Ascending aorta (tissue), 2 donors: ENCODE results near the gene RGMB. TPM values are rescaled to one million over a fixed set of nuclear protein-coding genes. Genes with fewer than 3 reads are reported as not detected.

Source experiments
- DNase-seq, 2 donors: peaks; one replicate each; pipeline ENCODE4 v3.0.0-alpha.2; 2019; ENCODE audit warnings: low spot score in 2 of 2
- H3K27ac ChIP-seq, 2 donors: fragments of 200-600 bp; sonication (generic); one replicate each; pipeline ENCODE4 v1.5.1; 2016 to 2017; ENCODE audit warnings: mild to moderate bottlenecking in 1 of 2
- H3K27me3 ChIP-seq: fragments of 200-600 bp; sonication (generic); one replicate; pipeline ENCODE4 v1.5.1; 2017
- H3K36me3 ChIP-seq, 2 donors: fragments of 200-600 bp; sonication (generic); one replicate each; pipeline ENCODE4 v1.5.1; 2016
- H3K4me1 ChIP-seq, 2 donors: fragments of 200-600 bp; sonication (generic); one replicate each; pipeline ENCODE4 v1.5.1; 2016 to 2017; ENCODE audit warnings: mild to moderate bottlenecking in 1 of 2
- H3K4me3 ChIP-seq, 2 donors: fragments of 200-600 bp; sonication (generic); one replicate each; pipeline ENCODE4 v1.5.1; 2016 to 2017; ENCODE audit warnings: mild to moderate bottlenecking in 1 of 2
- H3K9me3 ChIP-seq, 2 donors: fragments of 200-600 bp; sonication (generic); one replicate each; pipeline ENCODE4 v1.5.1; 2016
- intact Hi-C: fragments of 100-400 bp; cut with DNase I; formaldehyde crosslinking; loops from one replicate; pipeline ENCODE4 v1.15.1; 2023
- total RNA-seq: library from RNA; depleted of rRNA; stranded (reverse); fragments of >200 nt; gene quantifications from one replicate; pipeline ENCODE4 v1.1.0, GENCODE V29; 2016
- TF ChIP-seq, protein P1 (sequence below), 3 experiments: fragments of 200-600 bp in 2 of 3; fragments of 450-650 bp in 1 of 3; sonication (generic) in 2 of 3; IDR thresholded peaks; one replicate each; pipeline ENCODE4 v1.5.1; 2016 to 2019; ENCODE audit warnings: antibody characterized with exemption in 3 of 3, mild to moderate bottlenecking in 1 of 3, moderate library complexity in 1 of 3

The RGMB gene
- total RNA-seq, 1 donor from 2014 or later = 20.9 TPM

DNA sequence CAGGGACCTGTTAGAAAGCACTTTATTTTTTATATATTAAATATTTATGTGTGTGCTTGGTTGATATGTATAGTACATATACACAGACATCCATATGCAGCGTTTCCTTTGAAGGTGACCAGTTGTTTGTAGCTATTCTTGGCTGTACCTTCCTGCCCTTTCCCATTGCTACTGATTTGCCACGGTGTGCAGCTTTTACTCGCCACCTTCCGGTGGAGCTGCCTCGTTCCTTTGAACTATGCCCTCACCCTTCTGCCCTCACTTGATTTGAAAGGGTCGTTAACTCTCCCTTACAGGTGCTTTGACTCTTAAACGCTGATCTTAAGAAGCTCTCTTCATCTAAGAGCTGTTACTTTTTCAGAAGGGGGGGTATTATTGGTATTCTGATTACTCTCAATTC, 20.5 kb downstream of the RGMB start:
- TF ChIP-seq, protein P1, sequence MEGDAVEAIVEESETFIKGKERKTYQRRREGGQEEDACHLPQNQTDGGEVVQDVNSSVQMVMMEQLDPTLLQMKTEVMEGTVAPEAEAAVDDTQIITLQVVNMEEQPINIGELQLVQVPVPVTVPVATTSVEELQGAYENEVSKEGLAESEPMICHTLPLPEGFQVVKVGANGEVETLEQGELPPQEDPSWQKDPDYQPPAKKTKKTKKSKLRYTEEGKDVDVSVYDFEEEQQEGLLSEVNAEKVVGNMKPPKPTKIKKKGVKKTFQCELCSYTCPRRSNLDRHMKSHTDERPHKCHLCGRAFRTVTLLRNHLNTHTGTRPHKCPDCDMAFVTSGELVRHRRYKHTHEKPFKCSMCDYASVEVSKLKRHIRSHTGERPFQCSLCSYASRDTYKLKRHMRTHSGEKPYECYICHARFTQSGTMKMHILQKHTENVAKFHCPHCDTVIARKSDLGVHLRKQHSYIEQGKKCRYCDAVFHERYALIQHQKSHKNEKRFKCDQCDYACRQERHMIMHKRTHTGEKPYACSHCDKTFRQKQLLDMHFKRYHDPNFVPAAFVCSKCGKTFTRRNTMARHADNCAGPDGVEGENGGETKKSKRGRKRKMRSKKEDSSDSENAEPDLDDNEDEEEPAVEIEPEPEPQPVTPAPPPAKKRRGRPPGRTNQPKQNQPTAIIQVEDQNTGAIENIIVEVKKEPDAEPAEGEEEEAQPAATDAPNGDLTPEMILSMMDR (IDR thresholded peaks at IDR 0.05) = no peak
- no peak for DNase-seq
- no peaks in the 10 kb centered on the region for H3K4me1 ChIP-seq
- H3K27ac ChIP-seq = no peak overlapping the region
- peaks cover 4 to 9% of the 10 kb centered on the region in 2 donors for H3K36me3 ChIP-seq
- intact Hi-C loops = no loop called here
- no peaks in the 10 kb centered on the region for H3K9me3 ChIP-seq
- no peaks in the 10 kb centered on the region for H3K27me3 ChIP-seq
- H3K4me3 ChIP-seq = no peak overlapping the region

DNA sequence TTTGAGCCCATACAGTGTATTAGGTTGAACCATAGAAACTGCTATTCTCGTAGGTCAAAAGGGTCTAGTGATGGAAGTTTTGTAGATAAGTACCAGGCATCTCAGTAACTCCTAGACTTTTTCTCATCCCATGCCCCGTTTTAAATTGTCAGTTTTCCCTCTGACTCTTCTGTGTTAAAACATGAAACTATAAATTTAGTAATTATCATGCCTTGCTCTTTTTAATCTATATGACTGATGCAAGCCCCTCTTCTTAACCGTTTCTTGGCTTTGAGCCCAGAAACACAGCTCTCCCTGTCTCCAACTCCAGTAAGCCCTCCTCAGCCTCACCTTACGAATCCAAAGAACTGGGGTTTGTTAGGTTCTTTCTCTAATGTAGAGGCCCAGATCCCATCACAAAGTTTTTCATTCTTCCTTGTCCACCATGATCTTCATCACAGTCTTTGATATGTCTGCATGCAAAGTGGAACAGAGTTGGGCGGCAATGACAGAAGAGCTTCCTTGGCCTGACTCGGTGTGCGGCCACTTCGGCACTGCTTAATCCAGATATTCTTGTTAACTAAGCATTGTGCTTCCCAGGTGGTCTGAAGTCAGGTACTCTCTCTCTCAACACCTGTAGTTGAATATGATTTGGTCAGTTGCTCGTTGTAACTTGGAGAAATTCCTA, 21.1 kb downstream of the RGMB start:
- DNase-seq = no peak
- intact Hi-C loops = no loop called here
- peaks cover 4 to 9% of the 10 kb centered on the region in 2 donors for H3K36me3 ChIP-seq
- H3K4me1 ChIP-seq = no peaks in the 10 kb centered on the region
- H3K27me3 ChIP-seq = no peaks in the 10 kb centered on the region
- no peaks in the 10 kb centered on the region for H3K9me3 ChIP-seq
- TF ChIP-seq, protein P1 (IDR thresholded peaks at IDR 0.05) = no peak
- no peak overlapping the region for H3K4me3 ChIP-seq
- H3K27ac ChIP-seq = no peak overlapping the region

DNA sequence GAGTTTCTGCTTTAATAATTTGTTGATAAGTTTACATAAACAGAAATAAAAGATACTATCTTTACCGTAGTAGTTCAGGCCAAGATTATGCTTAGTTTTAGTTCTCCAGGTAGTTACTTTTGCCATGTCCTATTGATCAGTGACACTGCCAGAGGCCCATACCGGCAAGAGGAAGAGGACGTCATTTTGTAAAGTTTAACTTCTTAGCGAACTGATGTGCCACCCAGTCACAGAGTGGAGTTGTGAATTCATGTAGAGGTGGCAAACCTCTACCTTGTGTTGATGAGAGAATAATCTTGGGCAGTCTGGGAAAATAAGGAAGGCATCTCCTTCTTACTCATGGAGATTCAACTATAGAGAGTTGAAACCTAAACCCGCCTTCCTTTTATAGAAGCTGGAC, 21.8 kb downstream of the RGMB start:
- TF ChIP-seq, protein P1 (IDR thresholded peaks at IDR 0.05) = no peak
- no peaks in the 10 kb centered on the region for H3K27me3 ChIP-seq
- no peak overlapping the region for H3K4me3 ChIP-seq
- H3K36me3 ChIP-seq = peaks cover 4 to 9% of the 10 kb centered on the region in 2 donors
- no peak for DNase-seq
- no peak overlapping the region for H3K27ac ChIP-seq
- H3K9me3 ChIP-seq = no peaks in the 10 kb centered on the region
- H3K4me1 ChIP-seq = no peaks in the 10 kb centered on the region
- intact Hi-C loops = no loop called here

DNA sequence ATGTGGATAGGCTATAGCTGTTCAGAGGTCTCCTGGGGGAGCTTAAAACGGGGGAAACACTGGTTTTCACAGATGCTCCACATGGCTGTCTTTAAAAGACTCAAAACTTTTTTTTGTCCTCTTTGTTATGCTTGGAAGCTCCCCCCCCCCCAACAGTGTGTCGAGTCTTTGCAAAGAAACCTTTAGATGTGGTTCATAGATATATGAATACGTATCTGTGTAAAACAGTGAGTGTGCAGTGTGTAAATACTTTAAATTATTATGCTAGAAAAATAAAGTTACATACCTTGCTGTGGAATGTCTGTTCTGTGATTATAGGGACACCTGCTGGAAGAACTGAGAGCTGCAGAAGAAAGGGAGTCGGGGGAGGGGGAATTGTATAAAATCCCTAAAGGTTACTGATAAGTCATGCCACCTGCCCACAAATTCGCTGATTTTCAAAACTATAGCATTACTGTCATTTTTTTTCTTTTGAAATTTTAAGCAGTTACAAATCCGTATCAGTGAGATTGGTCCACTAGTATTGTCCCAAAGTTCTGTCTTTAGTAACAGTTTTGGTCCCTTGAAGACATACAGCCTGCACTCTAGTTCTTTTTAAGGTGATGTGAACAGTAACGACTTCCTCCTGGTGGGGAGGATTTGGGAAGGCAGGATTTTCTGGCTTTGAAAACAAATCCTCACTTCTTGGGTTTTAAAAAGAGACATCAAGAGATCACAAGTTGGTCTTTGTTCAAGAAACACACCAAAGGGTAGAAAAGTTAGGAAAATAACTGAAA, 22.9 kb downstream of the RGMB start:
- intact Hi-C loops = loop anchor here (2.0 kb wide), 1 partner anchor 24 kb away; the partner anchor contains the start of gene RGMB
- DNase-seq = no peak
- TF ChIP-seq, protein P1 (IDR thresholded peaks at IDR 0.05) = peak; percentile 51 to 82 (median 75)
- no peak overlapping the region for H3K4me3 ChIP-seq
- H3K27ac ChIP-seq = no peak overlapping the region
- peaks cover 4 to 9% of the 10 kb centered on the region in 2 donors for H3K36me3 ChIP-seq
- H3K4me1 ChIP-seq = no peaks in the 10 kb centered on the region
- H3K9me3 ChIP-seq = no peaks in the 10 kb centered on the region
- no peaks in the 10 kb centered on the region for H3K27me3 ChIP-seq

DNA sequence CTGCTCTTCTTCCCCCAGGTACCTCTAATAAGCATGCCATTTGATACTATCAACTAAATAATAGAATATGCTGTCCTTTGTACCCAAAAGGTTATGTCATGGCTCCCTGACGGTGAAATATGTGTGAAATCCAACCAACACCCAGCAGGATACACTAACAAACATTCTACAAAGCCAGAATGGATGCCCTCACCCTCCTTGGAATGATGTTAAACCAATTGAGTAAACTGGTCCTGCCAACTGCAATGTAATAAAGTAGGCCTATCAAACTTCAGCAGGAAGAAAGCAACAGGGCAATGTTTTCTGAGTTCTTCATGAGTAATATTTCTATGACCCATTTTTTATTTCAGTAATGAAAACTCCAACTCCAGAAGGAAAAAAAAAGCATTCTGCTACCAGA, 24.9 kb downstream of the RGMB start:
- no peak for DNase-seq
- TF ChIP-seq, protein P1 (IDR thresholded peaks at IDR 0.05) = no peak
- no peaks in the 10 kb centered on the region for H3K27me3 ChIP-seq
- no peak overlapping the region for H3K4me3 ChIP-seq
- peaks cover 0 to 4% of the 10 kb centered on the region in 2 donors for H3K36me3 ChIP-seq
- H3K4me1 ChIP-seq = no peaks in the 10 kb centered on the region
- intact Hi-C loops = no loop called here
- H3K9me3 ChIP-seq = no peaks in the 10 kb centered on the region
- H3K27ac ChIP-seq = no peak overlapping the region
